ENCODE results near the gene CEP57L1.

GRCh38 chr6:109192865-109193264, 97.6 kb downstream of the CEP57L1 start:
- TF ChIP-seq CTCF (IDR thresholded peaks at IDR 0.05) (no peak), POLR2A (IDR thresholded peaks at IDR 0.05) (no peak)
